GM12878 (cell line): ENCODE measurements around the gene HSPE1. TPM values are rescaled to one million over a fixed set of nuclear protein-coding genes. Genes with fewer than 3 reads are reported as not detected.

Experiments
- ATAC-seq: fragments of 200-7000 bp; cut with Tn5 transposase; 3 replicates; pipeline ENCODE4 v1.9.1; 2020; ENCODE audit warnings: mild to moderate bottlenecking, moderate library complexity
- BruUV-seq: library from RNA; stranded (reverse); fragments of 400-500 nt; replicated peaks from 2 replicates; lab custom pipeline; 2021; lab: Mats Ljungman, UMichigan
- CTCF ChIA-PET: fragments of 300-600 bp; sonication (Branson Sonifier 250); formaldehyde crosslinking; extraction: SDS; loops from one replicate; lab custom pipeline; 2021; ENCODE audit warnings: inconsistent platforms; lab: Yijun Ruan, JAX
- POLR2A ChIA-PET: fragments of 350-600 bp; formaldehyde crosslinking; extraction: SDS; loops from one replicate; lab custom pipeline; 2021; ENCODE audit warnings: inconsistent platforms; lab: Charles Lee
- RAD21 ChIA-PET: fragments of 300-600 bp; sonication (Branson Sonifier 250); formaldehyde crosslinking; loops from one replicate; lab custom pipeline; 2023; ENCODE audit warnings: antibody characterized with exemption; ENCODE audit not compliant: unreplicated experiment; lab: Charles Lee
- SMC1A ChIA-PET: fragments of 300-600 bp; sonication (Branson Sonifier 250); formaldehyde crosslinking; loops from one replicate; lab custom pipeline; 2023; ENCODE audit not compliant: unreplicated experiment, uncharacterized antibody; lab: Charles Lee
- DNase-seq: peaks from one replicate; pipeline ENCODE4 v3.0.0-alpha.2; 2011; ENCODE audit warnings: low read depth, low spot score
- FAIRE-seq: peaks from 3 replicates; lab custom pipeline; 2011; peaks lifted over from hg19 to GRCh38; lab: Jason Lieb, UNC
- H2AFZ ChIP-seq: 2 replicates; pipeline ENCODE4 v1.6.0; 2011; ENCODE audit warnings: low read depth, low read length, control low read depth; ENCODE audit not compliant: control insufficient read depth
- H3K27ac ChIP-seq: 2 replicates; pipeline ENCODE4 v1.5.1; 2011; ENCODE audit warnings: control low read depth; ENCODE audit not compliant: control insufficient read depth, insufficient read depth
- H3K27me3 ChIP-seq, 2 experiments: replicated peaks in 1 of 2; 2 replicates each; pipeline versions ENCODE4 v1.6.0 to v1.6.1; 2011; ENCODE audit warnings: low read length in 1 of 2; ENCODE audit not compliant: control insufficient read depth in 2 of 2, insufficient read depth in 2 of 2
- H3K36me3 ChIP-seq, 2 experiments: 2 replicates each; pipeline ENCODE4 v1.5.1; 2011; ENCODE audit warnings: low read length in 1 of 2; ENCODE audit not compliant: control insufficient read depth in 2 of 2, insufficient read depth in 2 of 2
- H3K4me1 ChIP-seq: 2 replicates; pipeline ENCODE4 v1.6.1; 2011; ENCODE audit warnings: mild to moderate bottlenecking, low read length, moderate library complexity, mixed read lengths; ENCODE audit not compliant: control insufficient read depth, insufficient read depth
- H3K4me2 ChIP-seq: 2 replicates; pipeline ENCODE4 v1.6.0; 2011; ENCODE audit warnings: control low read depth; ENCODE audit not compliant: control insufficient read depth, insufficient read depth
- H3K4me3 ChIP-seq: fragments of 200-600 bp; sonication (generic); 2 replicates; pipeline ENCODE4 v1.5.1; 2016
- H3K79me2 ChIP-seq: 2 replicates; pipeline ENCODE4 v1.6.0; 2011; ENCODE audit warnings: low read length; ENCODE audit not compliant: control insufficient read depth, insufficient read depth
- H3K9ac ChIP-seq: 2 replicates; pipeline ENCODE4 v1.8.0; 2011; ENCODE audit warnings: low read length, control low read depth, mixed read lengths; ENCODE audit not compliant: control insufficient read depth, insufficient read depth
- H3K9me3 ChIP-seq: replicated peaks from 3 replicates; pipeline ENCODE4 v1.5.1; 2011; ENCODE audit warnings: mild to moderate bottlenecking, low read length; ENCODE audit not compliant: control insufficient read depth, insufficient read depth
- H4K20me1 ChIP-seq: 2 replicates; pipeline ENCODE4 v1.6.0; 2011; ENCODE audit not compliant: control insufficient read depth, insufficient read depth
- HSF1 ChIP-seq: fragments of 150-350 bp; IDR thresholded peaks from 2 replicates; pipeline ENCODE4 v1.6.1; 2014; ENCODE audit warnings: mild to moderate bottlenecking, low read depth, low read length
- PAX5 ChIP-seq: IDR thresholded peaks from 2 replicates; pipeline ENCODE4 v1.6.1; 2011; ENCODE audit warnings: low read depth, low read length, borderline replicate concordance
- PRDM15 ChIP-seq: fragments of 450-650 bp; formaldehyde crosslinking; IDR thresholded peaks from 2 replicates; pipeline ENCODE4 v1.4.0; 2020; ENCODE audit warnings: mild to moderate bottlenecking, moderate library complexity
- SMARCA5 ChIP-seq: fragments of 450-650 bp; IDR thresholded peaks from 2 replicates; pipeline ENCODE4 v1.6.1; 2017; ENCODE audit warnings: mild to moderate bottlenecking
- WGBS: methylation state at CpG from one replicate; pipeline ENCODE4 v1.1.6; 2016; ENCODE audit warnings: low lambda C conversion rate; ENCODE audit not compliant: insufficient replicate concordance, insufficient coverage; ENCODE audit errors: missing lambda C conversion rate; 5-methylcytosine and 5-hydroxymethylcytosine counted together
- in situ Hi-C: fragments of 300-500 bp; cut with MboI; formaldehyde crosslinking; loops from 9 replicates; pipeline ENCODE4 v1.14.3; 2018; ENCODE audit warnings: mixed read lengths
- intact Hi-C: fragments of 100-400 bp; cut with micrococcal nuclease; formaldehyde crosslinking; loops from one replicate; pipeline ENCODE4 v1.14.2; 2022; ENCODE audit not compliant: unreplicated experiment
- polyA plus RNA-seq, 11 experiments: library from polyadenylated mRNA; depleted of rRNA in 4 of 11; unstranded in 6 of 11; stranded (reverse) in 5 of 11; fragments of >200 nt; fragmentation: Nextera tagmentation in 4 of 11; fragmentation: Illumina TruSeq in 1 of 11; extraction: Ambion mirVana in 4 of 11; extraction: Trizol in 1 of 11; gene quantifications; 1 replicate in 1 of 11; 2 replicates in 10 of 11; pipeline versions ENCODE4 v1.2.1 to v1.2.3, GENCODE V29; 2011 to 2016; ENCODE audit warnings: inconsistent platforms in 2 of 11, missing spikeins in 2 of 11, low read depth in 1 of 11
- total RNA-seq, 4 experiments: library from RNA; depleted of rRNA in 3 of 4; stranded (reverse); fragments of >200 nt in 3 of 4; fragmentation: Illumina TruSeq in 1 of 4; extraction: Trizol in 1 of 4; gene quantifications; 2 replicates each; pipeline versions ENCODE4 v1.2.1 to v1.2.3, GENCODE V29; 2013 to 2021

The HSPE1 gene
- total and polyA plus RNA-seq, 10 of the 15 experiments (the other 5 are each of a cell fraction or from before 2014, with no cell fraction given) = 180 to 1,096 (median 505) TPM

GRCh38 chr2:197500503-197501131 is 438 bp downstream of the HSPE1 start (continued):
- TF ChIP-seq PAX5 = no peak
- TF ChIP-seq SMARCA5 = peak; percentile 28; the same call in 1 of the 2 replicates

DNA sequence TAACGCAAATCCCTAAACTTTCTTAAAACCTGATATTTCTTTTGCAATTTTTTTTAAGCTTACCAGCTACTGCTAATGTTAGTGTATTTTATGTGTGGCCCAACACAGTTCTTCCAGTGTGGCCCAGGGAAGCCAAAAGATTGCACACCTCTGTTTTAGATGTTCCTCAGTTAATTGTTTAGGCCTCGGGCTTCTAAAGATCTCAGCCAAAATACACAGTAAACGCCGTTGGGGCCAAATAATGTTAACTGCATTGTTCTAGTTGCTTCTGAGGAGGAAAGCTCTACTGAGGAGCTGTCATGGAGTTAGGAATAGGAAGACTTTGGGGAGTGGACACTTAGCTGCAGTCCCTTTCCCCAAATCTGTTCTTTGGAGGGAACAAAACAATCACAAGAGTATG is 2.0 kb downstream of the HSPE1 start:
- peak overlapping the region; percentile 97 for H3K9ac ChIP-seq
- H3K36me3 ChIP-seq = peaks cover 2 to 17% of the 10 kb centered on the region in 2 experiments
- WGBS = 95% methylated on average over 4 of the region's 4 CpGs
- ATAC-seq = no peak
- TF ChIP-seq PRDM15 (CRISPR knock-in tag) = 0 out of 2 replicates have a peak, but pooled peaks have one; percentile 13
- TF ChIP-seq HSF1 = no peak
- FAIRE-seq = no peak
- H3K4me2 ChIP-seq = peak overlapping the region; percentile 96
- ChIA-PET POLR2A (interaction anchor here (0.8 to 12.1 kb wide), 7 partner anchors 11 to 203 kb away, joined by 3 to 156 read pairs (median 24); partner anchors contain the start of genes COQ10B, MARS2, MOB4 and SF3B1), RAD21 (interaction anchor here (0.7 to 5.5 kb wide), 5 partner anchors 13 to 1373 kb away, joined by 3 to 47 read pairs (median 7); partner anchors contain the start of genes COQ10B, MARS2 and MOB4), SMC1A (interaction anchor here (0.6 to 5.0 kb wide), 9 partner anchors 11 to 277 kb away, joined by 3 to 34 read pairs (median 4); partner anchors contain the start of genes COQ10B, MOB4 and SF3B1), CTCF (interaction anchor here (0.6 to 1.3 kb wide), 4 partner anchors 12 to 648 kb away, joined by 3 to 4 read pairs (median 4); no protein-coding TSS in a partner anchor)
- H3K4me3 ChIP-seq = peak overlapping the region; percentile 81
- intact Hi-C loops = no loop called here
- in situ Hi-C loops = no loop called here
- no TSS peak for BruUV-seq
- peaks cover 72% of the 10 kb centered on the region for H3K79me2 ChIP-seq
- H3K27ac ChIP-seq = 0 out of 2 replicates have a peak overlapping the region, but pooled peaks have one; percentile 20
- no peak overlapping the region for H2AFZ ChIP-seq
- DNase-seq = no peak
- no peaks in the 10 kb centered on the region for H3K9me3 ChIP-seq
- no peaks in the 10 kb centered on the region for H3K4me1 ChIP-seq
- H4K20me1 ChIP-seq = no peaks in the 10 kb centered on the region
- H3K27me3 ChIP-seq = no peaks in the 10 kb centered on the region
